MM.1S (cell line): Measurements from ENCODE around the gene ADGRE1.
"Not testable (repeated sequence)": the region's sequence is repeated elsewhere in the genome, so short reads cannot be mapped to it uniquely, and the experiment has no call there.

Source experiments
- DNase-seq: peaks from one replicate; pipeline ENCODE4 v3.0.0-alpha.2; 2015
- H2AFZ ChIP-seq: fragments of 300-600 bp; sonication (generic); 2 replicates; pipeline ENCODE4 v1.6.0; 2016; ENCODE audit warnings: antibody characterized with exemption, low read length
- H3F3A ChIP-seq: fragments of 300-600 bp; sonication (generic); 2 replicates; pipeline ENCODE4 v1.6.1; 2016; ENCODE audit warnings: mild to moderate bottlenecking, antibody characterized with exemption, low read length, moderate library complexity, mixed read lengths; ENCODE audit not compliant: insufficient read depth
- H3K27ac ChIP-seq: fragments of 300-600 bp; sonication (generic); 2 replicates; pipeline ENCODE4 v1.5.1; 2016; ENCODE audit warnings: mild to moderate bottlenecking, low read length
- H3K27me3 ChIP-seq: fragments of 300-600 bp; sonication (generic); replicated peaks from 2 replicates; pipeline ENCODE4 v1.6.0; 2016; ENCODE audit warnings: low read length; ENCODE audit not compliant: insufficient read depth
- H3K36me3 ChIP-seq: fragments of 300-600 bp; sonication (generic); replicated peaks from 2 replicates; pipeline ENCODE4 v1.6.1; 2016; ENCODE audit warnings: mild to moderate bottlenecking, low read length, mixed read lengths; ENCODE audit not compliant: insufficient read depth
- H3K4me1 ChIP-seq: fragments of 300-600 bp; sonication (generic); 2 replicates; pipeline ENCODE4 v1.6.1; 2016; ENCODE audit warnings: low read length, mixed read lengths
- H3K4me2 ChIP-seq: fragments of 300-600 bp; sonication (generic); 2 replicates; pipeline ENCODE4 v1.6.0; 2016; ENCODE audit warnings: low read depth, low read length
- H3K4me3 ChIP-seq: fragments of 300-600 bp; sonication (generic); 2 replicates; pipeline ENCODE4 v1.5.1; 2016; ENCODE audit warnings: low read length, mixed read lengths
- H3K79me2 ChIP-seq: fragments of 300-600 bp; sonication (generic); 2 replicates; pipeline ENCODE4 v1.6.1; 2016; ENCODE audit warnings: mixed run types, low read length, mixed read lengths
- H3K9ac ChIP-seq: fragments of 300-600 bp; sonication (generic); 2 replicates; pipeline ENCODE4 v1.6.1; 2016; ENCODE audit warnings: low read length, mixed read lengths
- H3K9me2 ChIP-seq: fragments of 300-600 bp; sonication (generic); replicated peaks from 2 replicates; pipeline ENCODE4 v1.6.1; 2016; ENCODE audit warnings: mild to moderate bottlenecking, low read length, mixed read lengths; ENCODE audit not compliant: insufficient read depth
- H3K9me3 ChIP-seq: fragments of 300-600 bp; sonication (generic); replicated peaks from 2 replicates; pipeline ENCODE4 v1.6.1; 2016; ENCODE audit warnings: mild to moderate bottlenecking, low read length, mixed read lengths; ENCODE audit not compliant: insufficient read depth
- H4K20me1 ChIP-seq: fragments of 300-600 bp; sonication (generic); 2 replicates; pipeline ENCODE4 v1.6.1; 2016; ENCODE audit warnings: mild to moderate bottlenecking, low read length, moderate library complexity, mixed read lengths; ENCODE audit not compliant: insufficient read depth
- CTCF ChIP-seq: fragments of 300-600 bp; sonication (generic); IDR thresholded peaks from 2 replicates; pipeline ENCODE4 v1.5.1; 2016; ENCODE audit warnings: antibody characterized with exemption, low read length, mixed read lengths
- EZH2 ChIP-seq: fragments of 300-600 bp; sonication (generic); optimal IDR thresholded peaks from 2 replicates; pipeline ENCODE3; 2017; ENCODE audit warnings: low read depth, mild to moderate bottlenecking, antibody characterized with exemption, low read length, mixed read lengths
- EZH2phosphoT487 ChIP-seq: fragments of 300-600 bp; sonication (generic); IDR thresholded peaks from 2 replicates; pipeline ENCODE4 v1.6.1; 2018; ENCODE audit warnings: antibody characterized with exemption, low read length

ADGRE1 gene

GRCh38 chr19:6865849-6866248 lies 21.5 kb upstream of the ADGRE1 start:
- no peak for DNase-seq
- H3K9me2 ChIP-seq = no peaks in the 10 kb centered on the region
- H3K79me2 ChIP-seq = no peaks in the 10 kb centered on the region
- H3K4me2 ChIP-seq = no peak overlapping the region
- H4K20me1 ChIP-seq = no peaks in the 10 kb centered on the region
- H3F3A ChIP-seq = peaks cover 16% of the 10 kb centered on the region
- H3K36me3 ChIP-seq = no peaks in the 10 kb centered on the region
- no peaks in the 10 kb centered on the region for H3K27me3 ChIP-seq
- TF ChIP-seq EZH2 (no peak), EZH2phosphoT487 (no peak), CTCF (no peak)
- H3K4me1 ChIP-seq = peaks cover 8% of the 10 kb centered on the region
- H3K9me3 ChIP-seq = no peaks in the 10 kb centered on the region
- H3K27ac ChIP-seq = no peak overlapping the region
- no peak overlapping the region for H3K4me3 ChIP-seq
- no peak overlapping the region for H3K9ac ChIP-seq
- H2AFZ ChIP-seq = no peak overlapping the region

- Histone ChIP-seq H3K4me2 (no peak overlapping the region), H3K27me3 (no peaks in the 10 kb centered on the region), H3K36me3 (no peaks in the 10 kb centered on the region)
Observed at GRCh38 chr19:6866741-6867151, 20.6 kb upstream of the ADGRE1 start.

GRCh38 chr19:6868351-6868750 lies 19.0 kb upstream of the ADGRE1 start:
- no peak for TF ChIP-seq EZH2phosphoT487
- no peak for TF ChIP-seq EZH2
- H3K4me3 ChIP-seq = no peak overlapping the region
- no peak overlapping the region for H3K9ac ChIP-seq
- 0 out of 2 replicates have a peak, but pooled peaks cover 1% of the 10 kb centered on the region for H3F3A ChIP-seq
- peaks cover 1% of the 10 kb centered on the region; the same call in 1 of the 2 replicates for H3K27me3 ChIP-seq
- no peaks in the 10 kb centered on the region for H3K36me3 ChIP-seq
- no peak overlapping the region for H3K4me2 ChIP-seq
- no peak overlapping the region for H2AFZ ChIP-seq
- no peaks in the 10 kb centered on the region for H3K79me2 ChIP-seq
- no peaks in the 10 kb centered on the region for H3K4me1 ChIP-seq
- H3K27ac ChIP-seq = no peak overlapping the region
- DNase-seq = no peak
- H3K9me2 ChIP-seq = no peaks in the 10 kb centered on the region
- no peaks in the 10 kb centered on the region for H3K9me3 ChIP-seq
- H4K20me1 ChIP-seq = no peaks in the 10 kb centered on the region

More at GRCh38 chr19:6866741-6867151, 20.6 kb upstream of the ADGRE1 start:
- no peak for DNase-seq
- Histone ChIP-seq H3K4me1 (peaks cover 2% of the 10 kb centered on the region; the same call in 1 of the 2 replicates), H4K20me1 (no peaks in the 10 kb centered on the region), H3K27ac (no peak overlapping the region), H3K9me3 (no peaks in the 10 kb centered on the region), H3F3A (peaks cover 9% of the 10 kb centered on the region), H3K9ac (no peak overlapping the region), H3K79me2 (no peaks in the 10 kb centered on the region), H2AFZ (no peak overlapping the region), H3K4me3 (no peak overlapping the region), H3K9me2 (no peaks in the 10 kb centered on the region)
- TF ChIP-seq EZH2 (no peak), EZH2phosphoT487 (no peak), CTCF (no peak)

GRCh38 chr19:6869151-6869882 lies 18.1 kb upstream of the ADGRE1 start:
- not testable (repeated sequence) for DNase-seq, H3K4me1 ChIP-seq, H3K9me3 ChIP-seq, H3K4me3 ChIP-seq, H3K4me2 ChIP-seq, H3K36me3 ChIP-seq, H3K27ac ChIP-seq, H2AFZ ChIP-seq, H4K20me1 ChIP-seq, H3K9me2 ChIP-seq, H3F3A ChIP-seq, H3K9ac ChIP-seq, H3K79me2 ChIP-seq
- peaks cover 11% of the 10 kb centered on the region for H3K27me3 ChIP-seq
